NCI-H2107 treated with DMSO at 0.1 percent for 48 hours (cell line): ENCODE results near the gene DCST2.
A peak's percentile ranks its signal among the peaks of the same experiment; 100 is the strongest.
"Not testable (repeated sequence)": the region's sequence is repeated elsewhere in the genome, so short reads cannot be mapped to it uniquely, and the experiment has no call there.

Experiments
- DNase-seq: peaks from one replicate; lab custom pipeline; 2025; ENCODE audit not compliant: unreplicated experiment; lab: John Stamatoyannopoulos, UW

Gene DCST2

DNA sequence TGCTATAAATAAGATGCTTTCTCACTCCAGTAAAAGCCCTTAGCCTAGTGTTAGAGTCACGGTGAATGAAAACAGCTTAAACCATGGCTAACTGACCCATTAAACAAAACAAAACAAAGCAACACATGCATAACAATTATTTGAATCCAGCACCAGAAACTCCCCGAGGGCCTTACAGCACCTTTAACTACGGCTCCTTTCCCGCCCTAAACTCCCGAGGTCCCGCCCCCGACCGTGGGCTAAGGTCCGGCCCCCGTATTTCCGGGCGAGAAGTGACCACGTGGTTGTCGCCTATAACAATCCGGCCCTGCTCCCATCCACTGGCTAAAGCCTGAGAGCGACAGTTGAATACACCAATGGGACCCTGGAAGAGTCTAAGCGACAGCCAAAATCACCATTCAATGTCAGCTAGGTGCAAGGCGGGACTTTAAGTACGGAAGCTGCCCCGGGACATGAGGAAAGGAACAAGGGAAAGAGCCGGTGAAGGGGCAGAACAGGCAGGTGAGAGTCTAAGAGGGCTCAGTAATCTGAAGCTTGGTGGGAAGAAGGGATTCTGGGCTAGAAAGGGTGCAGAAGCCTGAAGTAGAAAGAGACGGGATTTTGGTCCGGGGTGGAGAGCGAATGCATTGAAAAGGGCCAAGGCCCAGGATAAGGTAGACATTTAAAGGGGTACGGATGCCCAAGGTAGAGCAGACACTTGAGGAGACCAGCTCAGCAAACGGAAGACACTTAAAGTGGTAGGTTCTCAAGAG is 50.5 kb downstream of the DCST2 start, which contains the start of gene FLAD1:
Gene FLAD1 (plus strand): TSS at position 448 of the 752 bp plus-strand sequence. CDS start 351 bp downstream, outside the sequence.
- peak; percentile 100 for DNase-seq

GRCh38 chr1:154982341-154982740 is 51.2 kb downstream of the DCST2 start:
- DNase-seq: peak; percentile 33

- no peak for DNase-seq
These were observed 55.2 kb downstream of the DCST2 start for GRCh38 chr1:154978360-154978759.

DNA sequence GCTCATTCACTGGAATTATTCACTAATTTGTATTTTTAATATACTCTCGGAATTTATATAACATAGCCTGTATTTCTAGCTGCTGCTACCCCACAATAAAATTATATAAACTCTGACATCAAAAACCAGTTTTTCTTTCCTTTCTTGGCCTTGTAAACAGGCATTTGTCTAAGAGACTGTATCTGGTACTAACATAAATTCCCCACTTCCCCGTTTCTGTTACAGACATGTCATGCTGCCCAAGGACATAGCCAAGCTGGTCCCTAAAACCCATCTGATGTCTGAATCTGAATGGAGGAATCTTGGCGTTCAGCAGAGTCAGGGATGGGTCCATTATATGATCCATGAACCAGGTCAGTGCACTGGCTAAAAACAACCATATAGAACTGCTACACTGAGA is 55.8 kb downstream of the DCST2 start:
- DNase-seq: not testable (repeated sequence)

DNA sequence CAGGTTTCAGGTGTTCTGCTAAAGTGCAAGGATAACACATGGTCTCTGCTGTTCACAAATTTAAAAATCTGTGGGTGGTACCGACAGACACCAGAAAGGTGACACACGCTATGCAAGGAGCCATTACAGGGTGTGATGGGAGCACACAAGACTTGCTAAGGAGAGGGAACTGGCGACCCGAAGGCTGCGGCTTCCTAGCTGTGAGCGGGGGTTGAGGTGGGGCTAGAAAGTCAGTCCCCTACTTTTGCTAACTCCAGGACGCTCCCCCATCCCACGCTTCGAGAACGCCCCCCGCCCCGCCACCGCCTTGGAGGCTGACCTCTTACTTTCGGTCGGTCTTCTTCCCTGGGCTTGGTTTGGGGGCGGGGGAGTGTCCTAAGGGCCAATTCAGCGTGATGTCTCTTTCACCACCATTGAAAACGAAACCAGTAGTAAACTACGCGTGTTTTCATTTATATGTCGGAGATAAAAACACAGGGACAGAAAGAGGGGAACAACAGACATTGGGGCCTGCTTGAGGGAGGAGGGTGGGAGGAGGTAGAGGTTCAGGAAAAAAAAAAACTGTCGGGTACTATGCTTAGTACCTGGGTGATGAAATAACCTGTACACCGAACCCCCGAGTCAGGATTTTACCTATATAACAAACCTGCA is 58.0 kb downstream of the DCST2 start:
- no peak for DNase-seq

DNA sequence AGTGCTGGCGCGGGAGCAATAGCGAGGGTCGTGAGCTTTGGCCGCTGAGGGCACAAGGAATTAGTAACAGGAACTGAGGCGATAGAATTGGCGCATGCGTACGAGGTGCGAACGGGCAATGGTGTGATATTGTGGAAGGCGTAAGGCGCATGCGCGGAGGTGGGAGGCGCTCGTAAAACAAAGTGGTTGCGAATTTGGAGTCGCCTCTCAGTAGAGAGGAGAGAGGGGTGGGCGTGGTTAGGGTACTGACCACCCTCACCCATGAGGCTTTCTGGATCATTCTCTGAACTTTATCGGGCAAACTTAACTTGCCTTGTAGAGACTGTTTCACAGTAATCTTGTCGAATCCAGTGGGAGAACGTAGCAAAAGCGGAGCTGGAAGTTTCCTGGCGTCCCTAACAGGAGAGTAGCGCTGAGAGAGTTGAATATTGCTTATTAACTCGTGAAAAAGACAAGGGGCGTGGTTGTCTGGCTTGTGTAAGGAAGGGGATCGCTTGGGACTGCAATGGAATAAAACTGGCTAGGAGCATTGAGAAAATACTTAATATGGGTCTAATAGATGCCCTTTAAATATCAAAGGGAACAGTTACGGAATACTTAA is 58.7 kb downstream of the DCST2 start:
- DNase-seq: peak; percentile 99

- peak; percentile 100 for DNase-seq
These were observed 59.3 kb downstream of the DCST2 start, which contains the start of gene CKS1B for GRCh38 chr1:154974102-154974807. TSS of gene CKS1B (plus strand) at chr1:154974681. CDS start at chr1:154974746, 65 bp downstream.

- DNase-seq: peak; percentile 92
These were observed 60.1 kb downstream of the DCST2 start for GRCh38 chr1:154973344-154974101.

GRCh38 chr1:154972517-154973343 is 60.9 kb downstream of the DCST2 start:
- DNase-seq: no peak

DNA sequence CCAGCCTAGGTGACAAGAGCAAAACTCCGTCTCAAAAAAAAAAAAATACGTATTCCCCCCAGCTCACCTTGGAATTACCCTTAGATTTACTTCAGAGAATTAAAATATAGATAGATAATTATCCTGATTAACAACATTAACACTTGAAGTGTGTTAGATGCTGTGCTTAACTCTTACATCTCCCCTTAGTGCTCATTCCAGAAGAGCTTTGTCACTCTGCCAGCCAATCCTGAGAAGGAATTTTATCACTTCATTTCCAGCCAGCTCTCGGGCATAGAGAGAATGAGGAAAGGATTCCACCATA is 61.4 kb downstream of the DCST2 start:
- DNase-seq: no peak

GRCh38 chr1:154971341-154971998 is 62.1 kb downstream of the DCST2 start:
- no peak for DNase-seq

DNA sequence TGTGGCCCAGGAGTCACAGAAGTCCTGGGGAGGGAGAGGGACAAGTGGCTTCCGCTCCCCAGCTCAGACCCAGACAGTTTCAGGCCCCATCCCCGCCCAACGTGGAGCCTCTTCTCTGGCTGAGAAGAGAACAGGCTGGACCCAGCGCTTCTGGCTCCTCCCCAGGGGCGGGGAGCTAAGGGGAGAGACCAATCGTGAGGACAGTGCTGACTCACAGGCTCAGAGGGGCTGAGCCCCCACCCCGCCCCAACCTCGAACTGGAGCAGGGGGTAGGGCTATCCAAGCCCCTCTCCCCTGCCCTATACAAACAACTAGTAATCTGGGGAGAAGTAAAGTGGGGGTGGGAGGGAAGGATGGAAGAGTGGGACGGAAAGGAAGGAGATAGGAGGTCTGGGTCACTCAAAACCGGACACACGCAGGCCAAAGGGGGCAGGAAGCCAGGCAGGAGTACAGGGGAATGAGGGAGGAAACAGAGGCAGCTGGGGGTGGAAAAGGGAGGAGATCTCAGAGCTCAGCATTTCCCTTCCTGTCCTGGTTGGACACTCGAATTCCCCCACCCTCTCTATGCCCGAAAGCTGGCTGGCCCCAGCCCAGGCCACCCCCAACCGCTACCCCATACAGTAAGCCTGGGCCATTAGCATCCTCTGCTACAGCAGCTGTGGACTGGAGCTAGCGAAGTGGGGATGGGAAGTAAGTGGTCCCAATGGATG is 62.8 kb downstream of the DCST2 start, which contains the start of gene SHC1:
Gene SHC1 (minus strand): TSS at position 117 of the 710 bp plus-strand sequence. CDS start 221 bp downstream, outside the sequence.
- no peak for DNase-seq

GRCh38 chr1:154969860-154970452 is 63.6 kb downstream of the DCST2 start:
- no peak for DNase-seq

DNA sequence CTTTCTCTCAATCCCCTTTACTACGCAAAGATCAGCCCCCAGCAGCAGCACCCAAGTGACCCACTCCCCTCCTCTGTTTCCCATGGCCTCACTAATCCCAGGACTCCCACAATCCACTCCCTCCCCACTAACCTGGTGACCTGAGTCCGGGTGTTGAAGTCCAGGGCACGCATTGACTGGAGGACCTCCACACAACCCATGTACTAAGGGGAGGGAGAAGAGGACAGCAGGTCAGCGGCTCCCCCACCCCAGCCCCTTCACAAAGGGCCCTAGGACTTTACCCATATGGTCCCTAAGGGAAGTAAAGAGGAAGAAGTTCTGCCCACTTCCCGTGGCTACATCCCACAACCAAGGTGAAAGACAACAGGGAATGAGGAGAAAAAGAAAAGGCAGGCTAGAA is 64.3 kb downstream of the DCST2 start:
- DNase-seq: no peak

DNA sequence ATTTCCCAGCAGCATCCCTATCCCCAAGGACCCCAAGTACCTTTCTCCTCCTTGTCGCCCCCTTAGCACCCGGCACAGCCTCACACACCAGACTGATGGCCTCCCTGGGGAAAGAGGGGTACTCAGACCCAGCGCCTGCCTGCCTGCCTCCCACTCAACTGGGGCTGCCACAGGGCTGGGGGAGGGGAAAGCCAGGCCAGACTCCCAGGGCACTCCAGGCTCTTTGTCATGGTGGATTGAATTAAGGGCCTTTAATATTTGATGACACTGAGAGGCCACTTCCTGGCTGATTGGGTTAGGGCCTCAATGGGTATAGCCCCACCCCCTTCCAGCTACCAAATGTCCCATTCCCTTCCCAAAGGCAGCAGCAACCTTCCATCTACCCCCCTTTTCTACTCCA is 64.8 kb downstream of the DCST2 start:
- DNase-seq: no peak
